HepG2 (cell line): ENCODE measurements around the gene DLL4. TPM values are rescaled to one million over a fixed set of nuclear protein-coding genes. Genes with fewer than 3 reads are reported as not detected.

Experiments used
- ATAC-seq: fragments of 200-7000 bp; cut with Tn5 transposase; 3 replicates; pipeline ENCODE4 v1.9.1; 2020; ENCODE audit warnings: mild to moderate bottlenecking, moderate library complexity
- BruUV-seq: library from RNA; stranded (reverse); fragments of 400-500 nt; replicated peaks from 2 replicates; lab custom pipeline; 2021; lab: Mats Ljungman, UMichigan
- CTCF ChIA-PET: fragments of 300-600 bp; formaldehyde crosslinking; extraction: SDS; loops from one replicate; lab custom pipeline; 2021; ENCODE audit warnings: low total read pairs, inconsistent platforms, low intra/inter-chr PET ratio; lab: Yijun Ruan, JAX
- POLR2A ChIA-PET: fragments of 350-600 bp; sonication (Branson Sonifier 250); formaldehyde crosslinking; loops from one replicate; lab custom pipeline; 2020; ENCODE audit warnings: antibody characterized with exemption, inconsistent platforms; lab: Yijun Ruan, JAX
- DNase-seq: peaks from one replicate; pipeline ENCODE4 v3.0.0-alpha.2; 2015; ENCODE audit warnings: low spot score
- FAIRE-seq: peaks from 3 replicates; lab custom pipeline; 2011; peaks lifted over from hg19 to GRCh38; lab: Jason Lieb, UNC
- H2AFZ ChIP-seq: one replicate; pipeline ENCODE4 v1.6.1; 2011; ENCODE audit warnings: low read length, inconsistent platforms
- H3K27ac ChIP-seq: fragments of 300-600 bp; 3 replicates; pipeline ENCODE4 v1.8.0; 2011; ENCODE audit warnings: mixed run types, mild to moderate bottlenecking, mixed read lengths, low read length, inconsistent platforms; ENCODE audit not compliant: insufficient read depth; ENCODE audit errors: extremely low read length
- H3K27me3 ChIP-seq, 2 experiments: fragments of 200-600 bp in 1 of 2; 2 replicates in 1 of 2; 3 replicates in 1 of 2; pipeline versions ENCODE4 v1.6.0 to v1.8.0; 2011; ENCODE audit warnings: low read length in 2 of 2, mild to moderate bottlenecking in 2 of 2, moderate library complexity in 2 of 2, inconsistent platforms in 1 of 2; ENCODE audit not compliant: insufficient read depth in 2 of 2, control insufficient read depth in 1 of 2
- H3K36me3 ChIP-seq, 2 experiments: fragments of 200-600 bp in 1 of 2; replicated peaks in 1 of 2; 2 replicates in 1 of 2; 3 replicates in 1 of 2; pipeline versions ENCODE4 v1.5.1 to v1.8.0; 2011; ENCODE audit warnings: low read length in 2 of 2, inconsistent platforms in 1 of 2; ENCODE audit not compliant: insufficient read depth in 2 of 2, control insufficient read depth in 1 of 2
- H3K4me1 ChIP-seq: 2 replicates; pipeline ENCODE4 v1.5.1; 2012; ENCODE audit warnings: low read length, inconsistent platforms; ENCODE audit not compliant: insufficient read depth
- H3K4me2 ChIP-seq: 2 replicates; pipeline ENCODE4 v1.6.0; 2011; ENCODE audit warnings: low read depth, low read length, inconsistent platforms
- H3K4me3 ChIP-seq, 3 experiments: fragments of 200-600 bp in 1 of 3; sonication (generic), shearing (Covaris generic) in 1 of 3; replicated peaks in 1 of 3; 2 replicates each; pipeline ENCODE4 v1.5.1; 2011 to 2016; ENCODE audit warnings: low read length in 3 of 3, inconsistent platforms in 2 of 3, low read depth in 2 of 3, mild to moderate bottlenecking in 2 of 3, control low read depth in 1 of 3, mixed read lengths in 1 of 3; ENCODE audit not compliant: insufficient read depth in 1 of 3
- H3K79me2 ChIP-seq: one replicate; pipeline ENCODE4 v1.6.1; 2011; ENCODE audit warnings: low read length, inconsistent platforms; ENCODE audit not compliant: insufficient read depth
- H3K9ac ChIP-seq: 2 replicates; pipeline ENCODE4 v1.6.0; 2011; ENCODE audit warnings: mild to moderate bottlenecking, low read depth, low read length, inconsistent platforms; ENCODE audit not compliant: insufficient read depth
- H3K9me3 ChIP-seq: 2 replicates; pipeline ENCODE4 v1.5.1; 2012; ENCODE audit warnings: mild to moderate bottlenecking, low read length
- H4K20me1 ChIP-seq: 2 replicates; pipeline ENCODE4 v1.6.0; 2011; ENCODE audit warnings: inconsistent platforms, mild to moderate bottlenecking, low read length, moderate library complexity; ENCODE audit not compliant: insufficient read depth
- CBX5 ChIP-seq: sonication (generic); formaldehyde crosslinking; IDR thresholded peaks from 2 replicates; pipeline ENCODE4 v1.4.0; 2020; ENCODE audit warnings: missing genetic modification reagents, borderline replicate concordance
- CHD2 ChIP-seq: IDR thresholded peaks from 2 replicates; pipeline ENCODE4 v1.6.1; 2011; ENCODE audit warnings: low read depth, low read length, improper control_type of control experiment
- JUN ChIP-seq: sonication (generic); formaldehyde crosslinking; IDR thresholded peaks from 2 replicates; pipeline ENCODE4 v1.4.0; 2020; ENCODE audit warnings: mild to moderate bottlenecking, missing genetic modification reagents
- NFYC ChIP-seq: IDR thresholded peaks from 2 replicates; pipeline ENCODE4 v1.6.1; 2016; ENCODE audit warnings: missing genetic modification reagents, missing compliant biosample characterization
- SATB2 ChIP-seq: sonication (generic); formaldehyde crosslinking; IDR thresholded peaks from 2 replicates; pipeline ENCODE4 v1.5.0; 2020; ENCODE audit warnings: missing genetic modification reagents
- TCF7L2 ChIP-seq: IDR thresholded peaks from 2 replicates; pipeline ENCODE4 v1.6.1; 2011; ENCODE audit warnings: mild to moderate bottlenecking, low read depth, low read length, moderate library complexity
- WGBS: methylation state at CpG from one replicate; pipeline ENCODE4 v1.1.6; 2017; ENCODE audit warnings: low lambda C conversion rate; 5-methylcytosine and 5-hydroxymethylcytosine counted together
- in situ Hi-C: cut with HindIII; loops from 2 replicates; pipeline ENCODE4 v1.10.0; 2017; ENCODE audit warnings: low pct_unique_long_range_greater_than_20kb; ENCODE audit not compliant: extremely low pct_ligation_motif_present
- intact Hi-C: fragments of 100-400 bp; cut with micrococcal nuclease; formaldehyde crosslinking; loops from one replicate; pipeline ENCODE4 v1.10.0; 2022; ENCODE audit not compliant: unreplicated experiment
- polyA plus RNA-seq, 8 experiments: library from polyadenylated mRNA; depleted of rRNA in 3 of 8; stranded (reverse) in 7 of 8; unstranded in 1 of 8; fragments of >200 nt; fragmentation: Illumina TruSeq in 4 of 8; extraction: Trizol in 4 of 8; gene quantifications; 2 replicates each; pipeline versions ENCODE4 v1.2.1 to v1.2.3, GENCODE V29; 2011 to 2016; ENCODE audit warnings: low read depth in 4 of 8, missing spikeins in 1 of 8, mixed read lengths in 1 of 8; ENCODE audit not compliant: insufficient read depth in 1 of 8
- total RNA-seq, 5 experiments: library from RNA; depleted of rRNA; stranded (reverse); fragments of >200 nt; fragmentation: Illumina TruSeq; extraction: Trizol; gene quantifications; 2 replicates each; pipeline ENCODE4 v1.2.3, GENCODE V29; 2016; ENCODE audit warnings: low read depth in 1 of 5
- TF ChIP-seq, protein P1 (sequence below): sonication (generic); formaldehyde crosslinking; IDR thresholded peaks from 2 replicates; pipeline ENCODE4 v1.4.0; 2020; ENCODE audit warnings: mild to moderate bottlenecking, missing genetic modification reagents, borderline replicate concordance

DLL4 gene
- total and polyA plus RNA-seq, 2 of the 13 experiments (the other 11 are each of a cell fraction or from before 2014, with no cell fraction given): 0.20 to 0.25 TPM

GRCh38 chr15:40960151-40960885 lies 31.2 kb downstream of the DLL4 start:
- Histone ChIP-seq H3K79me2 (no peaks in the 10 kb centered on the region), H3K9ac (no peak overlapping the region), H3K27ac (no peak overlapping the region), H4K20me1 (no peaks in the 10 kb centered on the region), H3K4me2 (no peak overlapping the region), H3K4me1 (no peaks in the 10 kb centered on the region), H2AFZ (no peak overlapping the region), H3K9me3 (no peaks in the 10 kb centered on the region), H3K4me3 (no peak overlapping the region), H3K36me3 (no peaks in the 10 kb centered on the region), H3K27me3 (peaks cover 10 to 52% of the 10 kb centered on the region in 2 experiments)
- no peak for DNase-seq
- BruUV-seq: no TSS peak
- in situ Hi-C loops (no loop called here), intact Hi-C loops (no loop called here)
- ChIA-PET CTCF (no interaction called here), POLR2A (no interaction called here)
- no peak for FAIRE-seq
- peak; percentile 15; the same call in 1 of the 3 replicates for ATAC-seq
- TF ChIP-seq CBX5 (CRISPR knock-in tag): no peak
- TF ChIP-seq TCF7L2: no peak
- TF ChIP-seq, protein P1, sequence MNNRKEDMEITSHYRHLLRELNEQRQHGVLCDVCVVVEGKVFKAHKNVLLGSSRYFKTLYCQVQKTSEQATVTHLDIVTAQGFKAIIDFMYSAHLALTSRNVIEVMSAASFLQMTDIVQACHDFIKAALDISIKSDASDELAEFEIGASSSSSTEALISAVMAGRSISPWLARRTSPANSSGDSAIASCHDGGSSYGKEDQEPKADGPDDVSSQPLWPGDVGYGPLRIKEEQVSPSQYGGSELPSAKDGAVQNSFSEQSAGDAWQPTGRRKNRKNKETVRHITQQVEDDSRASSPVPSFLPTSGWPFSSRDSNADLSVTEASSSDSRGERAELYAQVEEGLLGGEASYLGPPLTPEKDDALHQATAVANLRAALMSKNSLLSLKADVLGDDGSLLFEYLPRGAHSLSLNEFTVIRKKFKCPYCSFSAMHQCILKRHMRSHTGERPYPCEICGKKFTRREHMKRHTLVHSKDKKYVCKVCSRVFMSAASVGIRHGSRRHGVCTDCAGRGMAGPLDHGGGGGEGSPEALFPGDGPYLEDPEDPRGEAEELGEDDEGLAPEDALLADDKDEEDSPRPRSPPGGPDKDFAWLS: no peak
- TF ChIP-seq CHD2: no peak
- no peak for TF ChIP-seq NFYC (CRISPR knock-in tag)
- TF ChIP-seq SATB2 (CRISPR knock-in tag): no peak
- no peak for TF ChIP-seq JUN (CRISPR knock-in tag)
- 27% methylated on average over 11 of the region's 16 CpGs for WGBS
